HL-60 (cell line): Measurements from ENCODE around the gene GRIN2C.

ENCODE experiments used
- DNase-seq, 2 experiments: peaks; one replicate each; pipeline ENCODE4 v3.0.0-alpha.2; 2010 to 2020; ENCODE audit warnings: low read depth in 1 of 2, low spot score in 1 of 2
- H3K27ac ChIP-seq: fragments of 250-450 bp; sonication (Bioruptor Pico); replicated peaks from 2 replicates; pipeline ENCODE4 v1.5.1; 2020; ENCODE audit warnings: mild to moderate bottlenecking, moderate library complexity
- H3K27me3 ChIP-seq: fragments of 250-450 bp; sonication (Bioruptor Pico); 2 replicates; pipeline ENCODE4 v1.5.1; 2021; ENCODE audit warnings: mild to moderate bottlenecking, moderate library complexity; ENCODE audit not compliant: insufficient read depth, poor library complexity, severe bottlenecking
- H3K4me3 ChIP-seq: replicated peaks from 2 replicates; pipeline ENCODE4 v1.5.1; 2011; ENCODE audit warnings: mild to moderate bottlenecking, control low read depth, low read length; ENCODE audit not compliant: insufficient read depth
- GABPA ChIP-seq: IDR thresholded peaks from 2 replicates; pipeline ENCODE4 v1.6.1; 2012; ENCODE audit warnings: low read depth
- POLR2AphosphoS5 ChIP-seq: IDR thresholded peaks from 2 replicates; pipeline ENCODE4 v1.6.1; 2012; ENCODE audit warnings: low read depth
- SPI1 ChIP-seq: IDR thresholded peaks from 2 replicates; pipeline ENCODE4 v1.6.1; 2012; ENCODE audit warnings: low read depth, mild to moderate bottlenecking, borderline replicate concordance
- TF ChIP-seq, protein P1 (sequence below): IDR thresholded peaks from one replicate; pipeline ENCODE4 v1.5.1; 2011; ENCODE audit warnings: low read length, control low read depth, inconsistent platforms; ENCODE audit not compliant: insufficient read depth
- TF ChIP-seq, protein P2 (sequence below): IDR thresholded peaks from 2 replicates; pipeline ENCODE4 v1.6.1; 2012; ENCODE audit warnings: low read depth; ENCODE audit not compliant: insufficient replicate concordance

The GRIN2C gene

DNA sequence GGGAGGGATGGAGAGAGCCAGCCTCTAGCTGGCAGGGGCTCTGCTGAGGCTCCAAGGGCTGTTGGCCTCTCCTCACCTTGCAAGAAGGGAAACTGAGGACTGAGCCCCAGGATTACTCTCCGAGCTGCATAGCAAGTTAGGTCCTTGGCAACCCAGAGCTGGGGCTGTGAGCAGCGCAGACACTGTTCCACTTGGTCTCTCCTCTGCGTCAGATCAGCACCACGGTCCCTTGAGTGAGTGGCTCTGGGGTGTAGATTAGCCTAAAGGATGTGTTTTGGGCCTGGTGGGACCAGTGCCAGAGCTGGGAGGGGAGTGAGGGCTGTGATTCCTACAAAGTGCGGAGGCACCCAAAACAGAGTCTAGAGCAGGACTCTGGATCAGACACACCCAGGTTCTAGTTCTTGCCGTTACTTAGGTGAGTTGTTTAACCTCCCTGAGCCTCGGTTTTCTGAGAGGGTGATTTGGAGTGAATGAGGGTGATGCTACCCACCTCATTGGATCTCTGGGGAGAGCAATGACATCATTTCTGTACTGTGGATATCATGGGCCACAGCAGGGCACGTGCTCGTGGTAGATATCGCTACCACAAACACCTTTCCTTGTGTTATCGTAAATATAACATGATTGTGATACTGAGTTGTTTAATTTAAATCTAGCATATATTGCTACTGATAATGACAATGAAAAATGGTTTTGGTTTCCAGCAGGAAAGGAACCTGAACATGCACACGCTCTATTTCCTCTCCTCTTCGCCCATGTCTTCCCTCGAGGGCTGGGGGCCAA lies 41.9 kb upstream of the GRIN2C start:
- H3K4me3 ChIP-seq = no peak overlapping the region
- no peak overlapping the region for H3K27ac ChIP-seq
- no peak for DNase-seq
- TF ChIP-seq POLR2AphosphoS5 (no peak), GABPA (no peak), SPI1 (no peak)
- TF ChIP-seq, protein P1, sequence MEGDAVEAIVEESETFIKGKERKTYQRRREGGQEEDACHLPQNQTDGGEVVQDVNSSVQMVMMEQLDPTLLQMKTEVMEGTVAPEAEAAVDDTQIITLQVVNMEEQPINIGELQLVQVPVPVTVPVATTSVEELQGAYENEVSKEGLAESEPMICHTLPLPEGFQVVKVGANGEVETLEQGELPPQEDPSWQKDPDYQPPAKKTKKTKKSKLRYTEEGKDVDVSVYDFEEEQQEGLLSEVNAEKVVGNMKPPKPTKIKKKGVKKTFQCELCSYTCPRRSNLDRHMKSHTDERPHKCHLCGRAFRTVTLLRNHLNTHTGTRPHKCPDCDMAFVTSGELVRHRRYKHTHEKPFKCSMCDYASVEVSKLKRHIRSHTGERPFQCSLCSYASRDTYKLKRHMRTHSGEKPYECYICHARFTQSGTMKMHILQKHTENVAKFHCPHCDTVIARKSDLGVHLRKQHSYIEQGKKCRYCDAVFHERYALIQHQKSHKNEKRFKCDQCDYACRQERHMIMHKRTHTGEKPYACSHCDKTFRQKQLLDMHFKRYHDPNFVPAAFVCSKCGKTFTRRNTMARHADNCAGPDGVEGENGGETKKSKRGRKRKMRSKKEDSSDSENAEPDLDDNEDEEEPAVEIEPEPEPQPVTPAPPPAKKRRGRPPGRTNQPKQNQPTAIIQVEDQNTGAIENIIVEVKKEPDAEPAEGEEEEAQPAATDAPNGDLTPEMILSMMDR = no peak
- TF ChIP-seq, protein P2, sequence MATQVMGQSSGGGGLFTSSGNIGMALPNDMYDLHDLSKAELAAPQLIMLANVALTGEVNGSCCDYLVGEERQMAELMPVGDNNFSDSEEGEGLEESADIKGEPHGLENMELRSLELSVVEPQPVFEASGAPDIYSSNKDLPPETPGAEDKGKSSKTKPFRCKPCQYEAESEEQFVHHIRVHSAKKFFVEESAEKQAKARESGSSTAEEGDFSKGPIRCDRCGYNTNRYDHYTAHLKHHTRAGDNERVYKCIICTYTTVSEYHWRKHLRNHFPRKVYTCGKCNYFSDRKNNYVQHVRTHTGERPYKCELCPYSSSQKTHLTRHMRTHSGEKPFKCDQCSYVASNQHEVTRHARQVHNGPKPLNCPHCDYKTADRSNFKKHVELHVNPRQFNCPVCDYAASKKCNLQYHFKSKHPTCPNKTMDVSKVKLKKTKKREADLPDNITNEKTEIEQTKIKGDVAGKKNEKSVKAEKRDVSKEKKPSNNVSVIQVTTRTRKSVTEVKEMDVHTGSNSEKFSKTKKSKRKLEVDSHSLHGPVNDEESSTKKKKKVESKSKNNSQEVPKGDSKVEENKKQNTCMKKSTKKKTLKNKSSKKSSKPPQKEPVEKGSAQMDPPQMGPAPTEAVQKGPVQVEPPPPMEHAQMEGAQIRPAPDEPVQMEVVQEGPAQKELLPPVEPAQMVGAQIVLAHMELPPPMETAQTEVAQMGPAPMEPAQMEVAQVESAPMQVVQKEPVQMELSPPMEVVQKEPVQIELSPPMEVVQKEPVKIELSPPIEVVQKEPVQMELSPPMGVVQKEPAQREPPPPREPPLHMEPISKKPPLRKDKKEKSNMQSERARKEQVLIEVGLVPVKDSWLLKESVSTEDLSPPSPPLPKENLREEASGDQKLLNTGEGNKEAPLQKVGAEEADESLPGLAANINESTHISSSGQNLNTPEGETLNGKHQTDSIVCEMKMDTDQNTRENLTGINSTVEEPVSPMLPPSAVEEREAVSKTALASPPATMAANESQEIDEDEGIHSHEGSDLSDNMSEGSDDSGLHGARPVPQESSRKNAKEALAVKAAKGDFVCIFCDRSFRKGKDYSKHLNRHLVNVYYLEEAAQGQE = no peak
- H3K27me3 ChIP-seq = peaks cover 6% of the 10 kb centered on the region

DNA sequence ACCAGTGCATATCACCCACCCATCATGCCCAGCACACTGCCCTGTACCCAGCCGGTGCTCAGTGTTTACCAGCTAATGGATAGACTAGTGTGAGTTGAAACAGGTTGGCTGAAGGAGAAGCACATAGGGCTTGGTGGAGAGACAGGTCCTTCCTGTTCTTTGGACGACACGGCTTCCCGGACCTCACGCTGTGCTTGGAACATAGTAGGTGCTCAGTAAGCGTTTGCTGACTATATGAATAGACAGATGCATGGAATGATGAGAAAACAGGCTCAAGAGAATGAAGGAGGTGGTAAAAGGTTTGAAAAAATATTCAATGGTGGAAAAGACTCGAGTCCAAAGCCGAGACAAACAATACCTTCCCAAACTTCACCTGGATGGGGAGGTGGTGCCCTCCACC lies 40.5 kb upstream of the GRIN2C start:
- no peak overlapping the region for H3K4me3 ChIP-seq
- DNase-seq = no peak
- H3K27me3 ChIP-seq = peaks cover 6% of the 10 kb centered on the region
- TF ChIP-seq, protein P1 = no peak
- no peak for TF ChIP-seq POLR2AphosphoS5
- TF ChIP-seq, protein P2 = no peak
- no peak for TF ChIP-seq SPI1
- no peak for TF ChIP-seq GABPA
- H3K27ac ChIP-seq = no peak overlapping the region

DNA sequence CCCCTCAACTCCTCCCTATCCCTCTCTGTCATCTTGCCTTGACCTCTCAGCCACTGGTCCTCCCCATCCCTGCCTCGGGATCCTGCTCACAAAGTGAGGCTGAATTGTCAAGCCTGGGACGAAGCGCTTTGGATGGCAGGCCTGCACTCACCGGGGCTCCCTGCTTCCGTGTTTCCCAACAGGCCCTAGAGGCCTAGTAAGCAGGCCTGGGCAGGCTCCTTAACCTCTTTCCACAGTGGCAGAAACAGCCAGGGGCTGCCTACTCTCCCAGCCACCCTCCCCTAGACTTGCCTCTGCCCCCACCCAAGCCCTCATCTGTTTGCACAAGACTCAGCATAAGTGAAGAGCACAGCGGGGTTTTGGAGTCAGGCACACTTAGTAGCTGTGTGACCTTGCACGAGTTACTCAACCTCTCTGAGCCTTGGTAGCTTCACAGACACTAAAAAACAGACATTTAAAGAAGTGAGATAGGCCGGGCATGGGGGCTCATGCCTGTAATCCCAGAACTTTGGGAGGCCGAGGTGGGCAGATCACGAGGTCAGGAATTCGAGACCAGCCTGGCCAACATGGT lies 38.8 kb upstream of the GRIN2C start:
- no peak overlapping the region for H3K27ac ChIP-seq
- H3K27me3 ChIP-seq = peaks cover 21% of the 10 kb centered on the region
- TF ChIP-seq, protein P2 = no peak
- DNase-seq = no peak
- no peak overlapping the region for H3K4me3 ChIP-seq
